Nephron progenitor cell (in vitro differentiated cells): ENCODE results near the gene C1orf94.

Source experiments
- DNase-seq: peaks from one replicate; pipeline ENCODE4 v3.0.0; 2021
- H3K27ac Mint-ChIP-seq: 2 replicates; pipeline ENCODE4 v1.8.0; 2021; ENCODE audit warnings: mild to moderate bottlenecking, moderate library complexity, mixed read lengths
- H3K27me3 Mint-ChIP-seq: 2 replicates; pipeline ENCODE4 v1.8.0; 2021; ENCODE audit warnings: mild to moderate bottlenecking, low read depth, mixed read lengths; ENCODE audit not compliant: poor library complexity
- H3K36me3 Mint-ChIP-seq: 2 replicates; pipeline ENCODE4 v1.8.0; 2021; ENCODE audit warnings: low read depth, mixed read lengths
- H3K4me1 Mint-ChIP-seq: 2 replicates; pipeline ENCODE4 v1.8.0; 2021; ENCODE audit warnings: mixed read lengths
- H3K4me3 Mint-ChIP-seq: 2 replicates; pipeline ENCODE4 v1.8.0; 2021; ENCODE audit warnings: mild to moderate bottlenecking, moderate library complexity, mixed read lengths
- H3K9me3 Mint-ChIP-seq: 2 replicates; pipeline ENCODE4 v1.8.0; 2021; ENCODE audit warnings: mild to moderate bottlenecking, moderate library complexity, mixed read lengths
- CTCF ChIP-seq: fragments of 200-600 bp; sonication (generic); IDR thresholded peaks from 2 replicates; pipeline ENCODE4 v1.5.0; 2021; ENCODE audit warnings: antibody characterized with exemption

The C1orf94 gene

DNA sequence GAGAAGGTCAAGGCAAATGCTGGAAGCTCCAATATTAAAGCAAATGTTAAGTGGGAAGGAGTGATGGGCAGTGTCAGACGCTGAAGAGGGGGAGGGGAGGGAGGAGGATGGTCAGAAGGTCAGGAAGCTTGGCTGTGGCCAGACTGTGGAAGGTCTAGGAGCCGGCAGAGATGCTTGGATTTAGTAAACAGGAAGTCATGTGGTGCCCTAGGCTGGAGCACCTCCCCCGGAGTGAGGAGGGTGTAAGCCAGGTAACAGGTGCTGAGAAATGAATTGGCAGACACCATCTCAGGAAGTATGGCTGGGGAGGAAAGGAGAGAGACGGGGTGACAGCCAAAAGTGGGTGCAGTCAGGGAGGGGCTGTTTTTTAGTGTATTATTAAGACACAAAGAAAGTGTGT is 29.4 kb upstream of the C1orf94 start:
- no peak for TF ChIP-seq CTCF
- H3K4me3 Mint-ChIP-seq, result no peak overlapping the region
- no peaks in the 10 kb centered on the region for H3K36me3 Mint-ChIP-seq
- peaks cover 20% of the 10 kb centered on the region for H3K27me3 Mint-ChIP-seq
- no peak for DNase-seq
- H3K9me3 Mint-ChIP-seq, result no peaks in the 10 kb centered on the region
- H3K4me1 Mint-ChIP-seq, result peaks cover 5% of the 10 kb centered on the region
- H3K27ac Mint-ChIP-seq, result no peak overlapping the region

DNA sequence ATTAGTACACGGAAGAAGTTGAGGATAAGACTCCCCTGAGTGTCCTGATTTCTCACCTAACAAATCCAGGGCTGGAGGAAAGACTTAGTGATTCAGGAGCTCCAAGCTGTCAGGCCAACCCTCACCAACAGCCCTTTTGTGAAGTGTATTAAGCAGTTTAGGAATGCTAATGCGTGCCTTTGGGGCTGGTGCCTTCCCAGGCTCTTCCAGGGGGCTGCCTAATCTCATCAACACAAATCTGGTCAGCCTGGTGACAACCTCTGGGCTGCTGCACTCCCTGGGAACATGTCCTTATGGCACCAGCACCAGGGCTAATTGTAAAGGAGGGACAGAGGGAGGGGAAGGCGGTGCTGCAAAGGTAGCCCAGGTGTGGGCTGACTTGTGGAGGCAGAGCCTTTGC is 27.2 kb upstream of the C1orf94 start:
- Mint-ChIP-seq H3K4me3 (no peak overlapping the region), H3K27ac (peak overlapping the region; percentile 78), H3K4me1 (peaks cover 5% of the 10 kb centered on the region), H3K27me3 (peaks cover 20% of the 10 kb centered on the region), H3K36me3 (no peaks in the 10 kb centered on the region), H3K9me3 (no peaks in the 10 kb centered on the region)
- DNase-seq, result no peak
- TF ChIP-seq CTCF, result no peak

DNA sequence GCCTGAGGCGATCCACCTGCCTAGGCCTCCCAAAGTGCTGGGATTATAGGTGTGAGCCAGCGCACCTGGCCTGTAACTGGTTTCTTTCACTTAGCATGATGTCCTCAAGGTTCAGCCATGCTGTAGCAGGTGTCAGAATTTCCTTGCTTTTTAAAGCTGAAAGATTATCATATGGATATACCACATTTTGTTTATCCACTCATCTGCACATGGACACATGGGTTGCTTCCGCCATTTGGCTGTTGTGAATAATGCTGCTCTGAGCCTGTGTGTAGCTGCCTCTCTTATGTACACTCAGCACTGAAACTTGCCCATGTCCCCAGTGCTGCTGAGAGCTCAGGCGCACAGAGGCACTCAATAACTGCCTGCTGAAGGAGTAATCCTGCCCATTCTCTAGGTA is 23.5 kb upstream of the C1orf94 start:
- no peak for TF ChIP-seq CTCF
- H3K27ac Mint-ChIP-seq, result no peak overlapping the region
- no peaks in the 10 kb centered on the region for H3K9me3 Mint-ChIP-seq
- DNase-seq, result no peak
- H3K4me1 Mint-ChIP-seq, result no peaks in the 10 kb centered on the region
- H3K27me3 Mint-ChIP-seq, result peaks cover 14% of the 10 kb centered on the region
- H3K4me3 Mint-ChIP-seq, result no peak overlapping the region
- H3K36me3 Mint-ChIP-seq, result no peaks in the 10 kb centered on the region

DNA sequence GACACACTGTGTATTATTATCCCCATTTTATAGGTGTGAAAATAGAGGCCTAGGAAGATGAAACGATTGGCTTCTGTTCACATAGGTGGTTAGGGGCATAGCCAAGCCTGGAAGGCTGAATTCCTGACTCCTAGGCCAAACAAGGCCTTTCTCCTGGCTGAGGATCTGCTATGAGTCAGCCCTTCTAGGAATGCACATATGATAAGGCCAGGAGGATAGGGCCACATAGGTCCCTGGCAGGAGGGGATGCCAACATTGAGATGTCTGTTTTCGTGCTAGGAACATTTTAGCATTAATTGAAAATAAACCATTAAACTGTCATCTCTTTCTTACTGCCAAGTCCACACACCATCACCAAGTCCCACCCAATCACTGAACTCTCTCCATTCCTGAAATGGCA is 20.8 kb upstream of the C1orf94 start:
- no peaks in the 10 kb centered on the region for H3K4me1 Mint-ChIP-seq
- peaks cover 19% of the 10 kb centered on the region for H3K27me3 Mint-ChIP-seq
- no peak overlapping the region for H3K27ac Mint-ChIP-seq
- no peaks in the 10 kb centered on the region for H3K9me3 Mint-ChIP-seq
- no peak for DNase-seq
- no peak overlapping the region for H3K4me3 Mint-ChIP-seq
- H3K36me3 Mint-ChIP-seq, result no peaks in the 10 kb centered on the region
- TF ChIP-seq CTCF, result no peak

GRCh38 chr1:34156739-34157138 is 20.0 kb upstream of the C1orf94 start:
- Mint-ChIP-seq H3K27me3 (peaks cover 24% of the 10 kb centered on the region), H3K9me3 (no peaks in the 10 kb centered on the region), H3K4me1 (peaks cover 4% of the 10 kb centered on the region), H3K27ac (no peak overlapping the region), H3K4me3 (no peak overlapping the region), H3K36me3 (no peaks in the 10 kb centered on the region)
- no peak for TF ChIP-seq CTCF
- no peak for DNase-seq

DNA sequence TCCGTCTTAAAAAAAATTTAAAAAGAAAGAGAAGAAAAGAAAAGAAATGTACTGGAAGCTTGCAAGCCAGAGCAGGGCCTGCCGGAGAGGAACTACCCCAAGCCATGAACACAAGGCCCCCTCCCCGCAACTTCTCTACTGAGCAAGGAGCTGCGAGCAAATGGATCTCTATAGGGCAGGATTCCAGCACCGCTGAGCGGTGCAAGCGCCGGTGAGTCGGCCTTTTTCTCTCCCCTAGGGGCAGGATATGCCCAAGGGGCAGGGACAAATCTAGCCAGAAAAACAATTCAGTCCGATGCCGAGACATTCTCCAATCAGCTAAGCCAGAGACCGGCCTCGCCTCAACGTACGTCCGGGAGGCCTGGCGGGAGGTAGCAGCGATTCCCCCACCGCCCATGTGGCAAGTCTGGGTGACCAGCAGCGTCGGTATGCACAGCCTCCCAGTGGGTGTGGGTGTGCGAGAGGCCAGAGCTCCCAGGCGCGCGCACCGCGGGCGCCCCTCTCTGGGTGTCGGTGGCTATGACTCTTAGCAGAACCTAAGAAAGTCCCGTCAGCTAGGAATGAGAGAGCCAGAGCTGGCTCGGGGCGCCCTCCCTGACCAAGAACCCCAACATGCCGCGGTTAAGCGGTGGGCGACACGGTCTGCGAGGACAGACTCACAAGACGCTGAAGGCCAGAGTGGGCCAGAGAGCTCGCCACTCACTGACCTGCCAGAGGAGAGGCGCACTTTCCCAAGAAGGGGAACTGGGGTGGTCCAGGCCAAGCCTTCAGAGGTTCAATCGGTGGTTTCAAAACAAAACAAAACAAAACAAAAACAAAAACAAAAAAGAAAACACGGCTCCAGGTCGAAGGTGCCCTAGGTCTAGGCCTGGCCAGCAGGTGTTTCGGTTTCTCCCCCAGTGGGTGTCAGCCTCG is 13.6 kb upstream of the C1orf94 start:
- H3K4me3 Mint-ChIP-seq, result peak overlapping the region; percentile 87
- H3K27ac Mint-ChIP-seq, result no peak overlapping the region

More for the DNA sequence above, 13.6 kb upstream of the C1orf94 start:
- Mint-ChIP-seq H3K9me3 (no peaks in the 10 kb centered on the region), H3K27me3 (peaks cover 85% of the 10 kb centered on the region), H3K36me3 (no peaks in the 10 kb centered on the region), H3K4me1 (peaks cover 46% of the 10 kb centered on the region)
- peak; percentile 74 for DNase-seq
- TF ChIP-seq CTCF, result peak; percentile 72
